Endometrial microvascular endothelial cells (primary cell): ENCODE data around the gene POC1A. TPM values are rescaled to one million over a fixed set of nuclear protein-coding genes. Genes with fewer than 3 reads are reported as not detected.

Source experiments
- in situ Hi-C: cut with HindIII; loops from 2 replicates; pipeline ENCODE4 v1.10.0; 2017; ENCODE audit warnings: low sequenced_read_pairs, low pct_unique_long_range_greater_than_20kb; ENCODE audit errors: inconsistent ontology term
- total RNA-seq: library from RNA; depleted of rRNA; stranded (reverse); fragments of >200 nt; gene quantifications from one replicate; pipeline ENCODE4 v1.2.3, GENCODE V29; 2015; ENCODE audit errors: inconsistent ontology term

The POC1A gene
- total RNA-seq, 1 donor from 2014 or later: 12.6 TPM

GRCh38 chr3:52080830-52081719 is 73.1 kb downstream of the POC1A start:
- in situ Hi-C loops: no loop called here

DNA sequence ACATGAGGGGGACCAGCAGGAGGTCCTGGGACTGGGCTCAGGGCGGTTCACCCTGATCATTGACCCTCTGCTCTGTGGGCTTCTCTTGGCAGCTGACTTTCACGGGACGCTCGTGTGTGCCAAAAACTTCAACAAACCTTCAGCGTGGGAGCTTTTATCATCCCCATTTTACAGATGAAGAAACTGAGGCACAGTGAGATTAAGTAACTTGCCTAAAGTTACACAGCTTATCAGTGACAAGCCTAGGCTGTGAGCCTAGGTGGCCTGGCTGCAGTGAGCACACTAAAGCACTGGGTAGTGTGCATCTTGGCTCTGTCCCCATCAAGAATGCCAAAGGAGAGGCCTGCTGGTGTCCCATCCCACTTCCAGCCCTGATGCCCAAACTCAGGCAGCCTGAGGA is 74.3 kb downstream of the POC1A start:
- in situ Hi-C loops: no loop called here

- in situ Hi-C loops: no loop called here
These were observed 75.3 kb downstream of the POC1A start for GRCh38 chr3:52078781-52079560.

GRCh38 chr3:52077925-52078324 is 76.3 kb downstream of the POC1A start:
- in situ Hi-C loops: no loop called here

DNA sequence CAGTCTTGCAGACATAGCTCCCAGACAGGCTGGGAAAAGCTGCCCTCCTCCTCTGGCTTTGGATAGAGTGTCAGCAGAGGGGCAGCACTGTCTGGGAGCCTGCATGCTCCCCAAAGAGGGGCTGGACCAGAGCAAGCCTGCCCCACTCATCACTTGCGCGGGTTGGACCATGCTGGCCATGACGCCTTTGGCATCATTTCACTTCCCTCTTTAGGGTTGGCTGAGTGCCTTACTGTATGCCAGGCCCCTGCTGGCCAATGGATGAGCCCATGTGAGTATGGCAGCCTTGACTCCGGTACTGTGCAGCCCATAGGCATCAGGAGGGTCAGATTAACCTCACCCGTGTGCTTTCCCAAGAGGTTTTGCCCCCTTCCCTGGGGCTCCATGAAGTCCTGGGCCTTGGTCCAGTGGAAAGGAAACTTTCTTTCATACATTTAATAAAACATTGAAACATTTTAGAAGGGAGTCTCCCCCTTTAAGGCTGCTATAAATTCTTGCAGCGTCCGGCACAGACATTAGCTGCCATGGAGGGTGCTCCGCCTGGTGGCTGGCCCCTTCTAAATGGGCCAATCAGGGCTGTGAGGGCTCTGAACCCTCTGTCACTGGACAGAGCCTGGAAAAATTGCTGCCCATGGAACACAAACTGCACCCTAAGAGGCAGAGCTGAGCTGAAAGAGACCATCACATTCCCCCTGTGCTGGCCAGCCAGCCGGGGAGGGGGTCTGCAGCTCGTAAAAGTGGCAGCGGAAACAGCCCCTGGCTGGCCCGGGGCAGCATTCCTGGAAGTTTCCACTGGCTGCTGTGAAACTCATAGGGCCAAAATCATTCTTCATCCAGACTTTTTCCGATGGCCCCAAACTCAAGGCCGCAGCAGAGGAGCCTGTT is 77.1 kb downstream of the POC1A start:
- in situ Hi-C loops: no loop called here

- in situ Hi-C loops: no loop called here
These were observed 80.7 kb downstream of the POC1A start for GRCh38 chr3:52073490-52073889.

DNA sequence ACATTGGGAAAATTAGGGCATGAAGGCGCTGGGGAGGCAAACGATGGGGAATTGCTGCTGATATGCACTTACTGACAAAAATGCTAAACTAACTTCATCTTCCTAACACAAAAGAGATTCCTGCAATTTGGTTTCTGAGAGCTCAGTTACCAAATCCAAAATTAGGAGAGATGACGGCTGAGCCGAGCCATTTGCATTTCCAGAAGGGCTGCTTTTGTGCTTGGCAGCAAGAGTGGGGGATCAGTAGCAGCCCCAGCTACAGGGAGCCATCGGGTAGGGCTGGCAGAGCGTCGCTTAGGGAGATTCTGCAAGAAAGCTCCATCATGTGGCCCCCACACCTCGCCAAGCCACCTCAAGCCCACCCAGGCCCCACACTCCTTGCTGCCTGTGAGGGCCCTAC is 81.8 kb downstream of the POC1A start:
- in situ Hi-C loops: no loop called here

DNA sequence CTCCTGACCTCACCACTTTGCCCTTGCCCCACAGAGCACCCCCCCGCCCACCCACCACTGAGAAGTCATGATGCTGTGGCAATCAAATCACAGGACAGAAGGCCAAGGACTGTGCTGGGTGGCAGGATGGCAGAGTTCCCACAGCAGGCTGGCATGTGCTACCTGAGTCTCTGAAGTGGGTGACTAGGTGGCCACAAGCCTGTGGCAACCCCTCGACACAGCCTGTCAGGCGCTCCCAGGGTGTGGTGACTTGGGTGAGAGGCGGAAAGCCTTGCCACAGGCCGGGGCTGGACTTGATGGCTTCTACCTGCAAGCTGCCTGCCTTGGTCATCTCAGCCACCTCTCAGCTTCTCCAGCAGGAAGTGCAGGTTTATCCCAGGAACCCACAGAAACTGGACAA is 82.2 kb downstream of the POC1A start:
- in situ Hi-C loops: no loop called here

DNA sequence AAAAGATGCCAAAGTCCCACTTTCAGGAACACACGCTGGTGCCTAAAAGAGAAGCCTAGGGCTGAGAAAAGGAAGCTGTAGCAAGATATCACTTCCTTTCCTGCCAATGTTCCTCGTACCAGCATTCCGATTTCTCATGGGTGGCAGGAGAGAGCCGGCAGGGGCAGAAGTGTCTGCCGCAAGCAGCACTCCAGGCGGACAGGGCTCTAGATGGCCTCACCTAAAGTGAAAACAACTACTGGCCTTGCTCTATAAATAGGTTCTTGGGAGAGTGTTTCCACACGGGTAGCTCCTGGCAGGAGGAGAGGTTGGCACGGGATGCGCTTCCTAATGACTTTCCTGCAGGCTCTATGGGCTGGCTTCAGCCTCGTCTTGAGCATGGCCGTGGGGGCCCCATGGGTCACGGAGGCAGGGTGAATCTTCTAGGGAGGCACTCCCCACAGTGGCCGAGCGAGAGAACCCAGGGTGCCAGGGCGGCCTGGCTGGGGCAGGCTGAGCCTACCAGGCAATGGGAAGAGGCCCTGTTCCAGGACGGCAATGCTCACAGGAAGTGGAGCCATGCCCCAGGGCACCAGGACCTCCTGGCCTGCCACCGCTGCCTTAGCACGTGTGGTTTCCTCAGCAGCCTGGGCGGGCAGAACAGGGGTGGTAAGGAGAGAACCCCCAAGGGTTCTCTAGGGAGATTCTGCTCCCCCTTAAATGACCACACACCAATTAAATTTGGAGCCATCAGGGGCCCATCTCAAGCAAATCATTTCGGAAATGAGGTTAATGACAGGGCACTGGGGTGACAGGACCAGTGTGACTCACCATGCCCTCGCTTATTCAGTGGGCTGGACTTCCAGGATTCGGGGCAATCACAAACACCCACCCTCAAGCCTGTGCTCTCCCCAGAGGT is 83.2 kb downstream of the POC1A start:
- in situ Hi-C loops: no loop called here

- in situ Hi-C loops: no loop called here
These were observed 84.4 kb downstream of the POC1A start for GRCh38 chr3:52069855-52070254.

- in situ Hi-C loops: no loop called here
These were observed 85.1 kb downstream of the POC1A start for GRCh38 chr3:52069135-52069534.

DNA sequence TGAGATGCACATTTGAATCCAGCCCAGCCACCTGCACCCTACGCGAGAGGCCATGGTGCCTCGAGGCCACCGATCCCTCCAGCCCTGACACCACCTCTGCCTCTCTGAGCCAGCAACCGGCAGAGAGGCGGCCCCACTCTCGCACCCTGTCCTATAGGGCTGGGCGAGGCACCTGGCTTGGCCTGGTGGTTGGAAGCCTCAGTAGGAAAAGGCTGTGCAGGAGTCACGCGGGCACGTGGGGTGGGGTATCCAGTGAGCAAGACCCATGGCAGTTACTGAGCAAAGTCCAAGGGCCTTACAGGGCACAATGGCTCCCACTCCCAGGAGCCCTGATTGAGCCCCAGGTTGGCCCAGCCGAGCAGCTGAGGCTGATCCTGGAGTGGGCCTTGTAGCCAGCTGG is 85.5 kb downstream of the POC1A start:
- in situ Hi-C loops: no loop called here

DNA sequence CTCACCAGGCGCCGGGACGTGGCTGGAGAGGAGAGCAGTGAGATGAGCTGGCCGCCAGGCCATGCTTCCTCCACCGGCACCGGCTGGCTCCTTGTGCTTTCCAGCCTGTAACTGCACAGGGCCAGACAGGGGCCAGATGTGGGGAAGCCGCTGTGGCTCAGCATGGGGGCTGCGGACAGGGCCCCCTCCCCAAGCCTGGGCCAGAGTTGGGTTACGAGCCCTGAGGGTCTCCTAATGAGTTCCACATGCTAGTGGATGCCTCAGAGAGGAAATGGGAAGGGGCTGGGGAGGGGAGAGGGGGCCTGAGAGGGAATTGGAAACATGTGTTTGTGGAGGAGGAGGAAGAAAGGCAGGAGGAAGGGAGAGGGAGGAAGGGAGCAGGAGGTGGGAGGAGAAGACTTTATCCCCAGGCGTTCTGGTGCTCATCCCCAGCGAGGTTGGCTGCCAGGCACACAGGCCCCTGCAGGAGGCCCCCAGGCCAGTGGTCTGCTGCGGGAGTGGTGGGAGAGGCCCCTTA is 86.1 kb downstream of the POC1A start:
- in situ Hi-C loops: no loop called here

- in situ Hi-C loops: no loop called here
These were observed 86.7 kb downstream of the POC1A start for GRCh38 chr3:52067526-52067925.

GRCh38 chr3:52067046-52067445 is 87.2 kb downstream of the POC1A start:
- in situ Hi-C loops: no loop called here

- in situ Hi-C loops: no loop called here
These were observed 88.9 kb downstream of the POC1A start for GRCh38 chr3:52065264-52065756.

- in situ Hi-C loops: no loop called here
These were observed 89.7 kb downstream of the POC1A start for GRCh38 chr3:52064561-52064960.
